CD4-positive, alpha-beta T cell treated with Interferon alpha-2 for 1 hour (primary cell): ENCODE measurements around the gene DLK2.
"Not testable (repeated sequence)": the region's sequence is repeated elsewhere in the genome, so short reads cannot be mapped to it uniquely, and the experiment has no call there.

ENCODE experiments used
- DNase-seq, 2 donors: peaks; one replicate each; pipeline ENCODE4 v3.0.0-alpha.2; 2020 to 2022

The DLK2 gene

GRCh38 chr6:43451939-43452338 lies 3.4 kb downstream of the DLK2 start:
- no peak for DNase-seq

- DNase-seq = no peak
Observed at GRCh38 chr6:43451348-43451747, 4.0 kb downstream of the DLK2 start.

GRCh38 chr6:43450699-43451131 lies 4.6 kb downstream of the DLK2 start:
- no peak for DNase-seq

- no peak for DNase-seq
Observed at GRCh38 chr6:43448916-43449315, 6.4 kb downstream of the DLK2 start.

- no peak for DNase-seq
Observed at GRCh38 chr6:43447604-43448003, 7.7 kb downstream of the DLK2 start.

GRCh38 chr6:43445576-43445975 lies 9.8 kb downstream of the DLK2 start:
- no peak for DNase-seq

- DNase-seq = no peak
Observed at GRCh38 chr6:43444582-43444981, 10.8 kb downstream of the DLK2 start.

- DNase-seq = no peak
Observed at GRCh38 chr6:43444036-43444435, 11.3 kb downstream of the DLK2 start.

- DNase-seq = no peak
Observed at GRCh38 chr6:43442935-43443334, 12.4 kb downstream of the DLK2 start.

- no peak for DNase-seq
Observed at GRCh38 chr6:43437700-43438099, 17.6 kb downstream of the DLK2 start.

GRCh38 chr6:43436577-43437282 lies 18.6 kb downstream of the DLK2 start:
- DNase-seq = no peak

- no peak for DNase-seq
Observed at GRCh38 chr6:43435682-43436437, 19.5 kb downstream of the DLK2 start.

GRCh38 chr6:43434943-43435342 lies 20.4 kb downstream of the DLK2 start:
- DNase-seq = no peak

- DNase-seq = no peak
Observed at GRCh38 chr6:43434001-43434840, 21.1 kb downstream of the DLK2 start.

- no peak for DNase-seq
Observed at GRCh38 chr6:43433148-43433547, 22.2 kb downstream of the DLK2 start.

- no peak for DNase-seq
Observed at GRCh38 chr6:43432009-43432945, 23.1 kb downstream of the DLK2 start.

GRCh38 chr6:43428874-43429273 lies 26.5 kb downstream of the DLK2 start:
- no peak for DNase-seq

- no peak for DNase-seq
Observed at GRCh38 chr6:43428112-43428570, 27.2 kb downstream of the DLK2 start.

GRCh38 chr6:43427406-43428111 lies 27.8 kb downstream of the DLK2 start, which contains the start of gene ABCC10:
Gene ABCC10 (plus strand): TSS chr6:43427541. CDS start chr6:43427979, 438 bp downstream.
- peak; percentile 94 to 96 for DNase-seq

- no peak for DNase-seq
Observed at GRCh38 chr6:43426928-43427405, 28.4 kb downstream of the DLK2 start.

GRCh38 chr6:43425083-43425482 lies 30.3 kb downstream of the DLK2 start:
- not testable (repeated sequence) for DNase-seq
